ENCODE results near the gene ARL11. TPM values are rescaled to one million over a fixed set of nuclear protein-coding genes. Genes with fewer than 3 reads are reported as not detected.
"Not testable (repeated sequence)": the region's sequence is repeated elsewhere in the genome, so short reads cannot be mapped to it uniquely, and the experiment has no call there.

The ARL11 gene
- total RNA-seq: 0.11 and 0.13 TPM in 2 replicates

- no peak for DNase-seq (ENCODE audit: low read depth, low spot score)
These were observed at the start of gene ARL11 for GRCh38 chr13:49627831-49628652. ARL11 (plus strand) TSS chr13:49628507; CDS start chr13:49630448, 1,941 bp downstream.

- no peak for DNase-seq (ENCODE audit: low read depth, low spot score)
These were observed 48.8 kb upstream of the ARL11 start for GRCh38 chr13:49579501-49579900.

- no peak for DNase-seq (ENCODE audit: low read depth, low spot score)
These were observed 47.2 kb upstream of the ARL11 start for GRCh38 chr13:49580980-49581680.

GRCh38 chr13:49584771-49585182 lies 43.5 kb upstream of the ARL11 start:
- DNase-seq (ENCODE audit: low read depth, low spot score): no peak

GRCh38 chr13:49585220-49586157 lies 42.8 kb upstream of the ARL11 start, which contains the start of gene RCBTB1:
RCBTB1 (minus strand) TSS chr13:49585558; CDS start chr13:49567279, 18,279 bp downstream.
- DNase-seq (ENCODE audit: low read depth, low spot score): no peak

- no peak for DNase-seq (ENCODE audit: low read depth, low spot score)
These were observed 41.6 kb upstream of the ARL11 start for GRCh38 chr13:49586717-49587116.

GRCh38 chr13:49587311-49587847 lies 40.9 kb upstream of the ARL11 start:
- no peak for DNase-seq (ENCODE audit: low read depth, low spot score)

- DNase-seq (ENCODE audit: low read depth, low spot score): not testable (repeated sequence)
These were observed 37.6 kb upstream of the ARL11 start for GRCh38 chr13:49590714-49591113.

GRCh38 chr13:49593876-49594275 lies 34.4 kb upstream of the ARL11 start:
- not testable (repeated sequence) for DNase-seq (ENCODE audit: low read depth, low spot score)

GRCh38 chr13:49594576-49594975 lies 33.7 kb upstream of the ARL11 start:
- DNase-seq (ENCODE audit: low read depth, low spot score): no peak

GRCh38 chr13:49596221-49596620 lies 32.1 kb upstream of the ARL11 start:
- DNase-seq (ENCODE audit: low read depth, low spot score): no peak

GRCh38 chr13:49597043-49597641 lies 31.2 kb upstream of the ARL11 start:
- no peak for DNase-seq (ENCODE audit: low read depth, low spot score)

GRCh38 chr13:49602005-49602404 lies 26.3 kb upstream of the ARL11 start:
- no peak for DNase-seq (ENCODE audit: low read depth, low spot score)

- not testable (repeated sequence) for DNase-seq (ENCODE audit: low read depth, low spot score)
These were observed 25.7 kb upstream of the ARL11 start for GRCh38 chr13:49602615-49603014.

- DNase-seq (ENCODE audit: low read depth, low spot score): no peak
These were observed 23.7 kb upstream of the ARL11 start for GRCh38 chr13:49604570-49604969.

- peak; percentile 70 for DNase-seq (ENCODE audit: low read depth, low spot score)
These were observed 21.3 kb upstream of the ARL11 start for GRCh38 chr13:49606747-49607648.

- DNase-seq (ENCODE audit: low read depth, low spot score): no peak
These were observed 20.5 kb upstream of the ARL11 start for GRCh38 chr13:49607761-49608160.

GRCh38 chr13:49608651-49609331 lies 19.5 kb upstream of the ARL11 start:
- no peak for DNase-seq (ENCODE audit: low read depth, low spot score)

GRCh38 chr13:49610176-49610575 lies 18.1 kb upstream of the ARL11 start:
- DNase-seq (ENCODE audit: low read depth, low spot score): no peak
